Esophagus muscularis mucosa (tissue), 4 donors: ENCODE measurements around the gene ACSBG1. TPM values are rescaled to one million over a fixed set of nuclear protein-coding genes. Genes with fewer than 3 reads are reported as not detected.

Experiments used
- DNase-seq: peaks from one replicate; pipeline ENCODE4 v3.0.0-alpha.2; 2017; ENCODE audit errors: extremely low spot score
- H3K27ac ChIP-seq, 4 donors: fragments of 200-600 bp; sonication (generic); replicated peaks in 1 of 4; 1 replicate in 3 of 4; 2 replicates in 1 of 4; pipeline ENCODE4 v1.5.1; 2016 to 2019; ENCODE audit warnings: mild to moderate bottlenecking in 1 of 4
- H3K27me3 ChIP-seq, 4 donors: fragments of 200-600 bp; sonication (generic); one replicate each; pipeline versions ENCODE4 v1.5.1 to v1.6.0; 2016 to 2019
- H3K36me3 ChIP-seq, 4 donors: fragments of 200-600 bp; sonication (generic); one replicate each; pipeline ENCODE4 v1.5.1; 2016 to 2019
- H3K4me1 ChIP-seq, 4 donors: fragments of 200-600 bp; sonication (generic); one replicate each; pipeline ENCODE4 v1.5.1; 2016 to 2019
- H3K4me3 ChIP-seq, 4 donors: fragments of 200-600 bp; sonication (generic); 1 replicate in 2 of 4; 2 replicates in 2 of 4; pipeline ENCODE4 v1.5.1; 2016 to 2019; ENCODE audit warnings: mild to moderate bottlenecking in 4 of 4, moderate library complexity in 1 of 4
- H3K9me3 ChIP-seq, 4 donors: fragments of 200-600 bp; sonication (generic); 1 replicate in 3 of 4; 2 replicates in 1 of 4; pipeline ENCODE4 v1.5.1; 2016 to 2019
- EP300 ChIP-seq: sonication (generic); formaldehyde crosslinking; IDR thresholded peaks from one replicate; pipeline ENCODE4 v1.6.1; 2017; ENCODE audit warnings: antibody characterized with exemption
- POLR2A ChIP-seq: fragments of 450-650 bp; IDR thresholded peaks from one replicate; pipeline ENCODE4 v1.6.1; 2017; ENCODE audit warnings: antibody characterized with exemption, moderate library complexity, mild to moderate bottlenecking, low read depth
- POLR2AphosphoS5 ChIP-seq, 2 donors: sonication (generic); formaldehyde crosslinking; IDR thresholded peaks; one replicate each; pipeline ENCODE4 v1.6.1; 2017; ENCODE audit warnings: antibody characterized with exemption in 2 of 2
- WGBS: methylation state at CpG from one replicate; pipeline ENCODE4 v1.1.5; 2018; 5-methylcytosine and 5-hydroxymethylcytosine counted together
- intact Hi-C: fragments of 100-400 bp; cut with DNase I; formaldehyde crosslinking; loops from one replicate; pipeline ENCODE4 v1.15.1; 2023
- total RNA-seq, 4 donors: library from RNA; depleted of rRNA; stranded (reverse); fragments of >200 nt; gene quantifications; one replicate each; pipeline versions ENCODE4 v1.1.0 to v1.2.1, GENCODE V29; 2016
- TF ChIP-seq, protein P1 (sequence below), 3 experiments: fragments of 200-600 bp in 2 of 3; fragments of 450-650 bp in 1 of 3; sonication (generic) in 2 of 3; IDR thresholded peaks; one replicate each; pipeline ENCODE4 v1.5.1; 2017 to 2019; ENCODE audit warnings: antibody characterized with exemption in 3 of 3, mild to moderate bottlenecking in 2 of 3, moderate library complexity in 1 of 3

The ACSBG1 gene
- total RNA-seq, 4 donors from 2014 or later = 0.33 to 2.5 (median 1.8) TPM

GRCh38 chr15:78159395-78159794 is 75.0 kb downstream of the ACSBG1 start:
- WGBS = 92% methylated on average over 3 of the region's 3 CpGs
- TF ChIP-seq POLR2A (no peak), POLR2AphosphoS5 (IDR thresholded peaks at IDR 0.05) (no peak), EP300 (no peak)
- TF ChIP-seq, protein P1, sequence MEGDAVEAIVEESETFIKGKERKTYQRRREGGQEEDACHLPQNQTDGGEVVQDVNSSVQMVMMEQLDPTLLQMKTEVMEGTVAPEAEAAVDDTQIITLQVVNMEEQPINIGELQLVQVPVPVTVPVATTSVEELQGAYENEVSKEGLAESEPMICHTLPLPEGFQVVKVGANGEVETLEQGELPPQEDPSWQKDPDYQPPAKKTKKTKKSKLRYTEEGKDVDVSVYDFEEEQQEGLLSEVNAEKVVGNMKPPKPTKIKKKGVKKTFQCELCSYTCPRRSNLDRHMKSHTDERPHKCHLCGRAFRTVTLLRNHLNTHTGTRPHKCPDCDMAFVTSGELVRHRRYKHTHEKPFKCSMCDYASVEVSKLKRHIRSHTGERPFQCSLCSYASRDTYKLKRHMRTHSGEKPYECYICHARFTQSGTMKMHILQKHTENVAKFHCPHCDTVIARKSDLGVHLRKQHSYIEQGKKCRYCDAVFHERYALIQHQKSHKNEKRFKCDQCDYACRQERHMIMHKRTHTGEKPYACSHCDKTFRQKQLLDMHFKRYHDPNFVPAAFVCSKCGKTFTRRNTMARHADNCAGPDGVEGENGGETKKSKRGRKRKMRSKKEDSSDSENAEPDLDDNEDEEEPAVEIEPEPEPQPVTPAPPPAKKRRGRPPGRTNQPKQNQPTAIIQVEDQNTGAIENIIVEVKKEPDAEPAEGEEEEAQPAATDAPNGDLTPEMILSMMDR (IDR thresholded peaks at IDR 0.05) = no peak
- intact Hi-C loops = no loop called here

GRCh38 chr15:78157203-78157602 is 77.2 kb downstream of the ACSBG1 start:
- Histone ChIP-seq H3K27ac (no peak overlapping the region), H3K36me3 (peaks cover 36 to 72% (median 47%) of the 10 kb centered on the region in 4 donors), H3K4me1 (peaks cover 12 to 16% (median 13%) of the 10 kb centered on the region in 4 donors), H3K27me3 (no peaks in the 10 kb centered on the region), H3K9me3 (no peaks in the 10 kb centered on the region), H3K4me3 (no peak overlapping the region)
- TF ChIP-seq POLR2A = no peak
- TF ChIP-seq, protein P1 (IDR thresholded peaks at IDR 0.05) = no peak
- no peak for TF ChIP-seq POLR2AphosphoS5 (IDR thresholded peaks at IDR 0.05)
- TF ChIP-seq EP300 = no peak
- 41% methylated on average over 2 of the region's 2 CpGs for WGBS
- intact Hi-C loops = no loop called here
- no peak for DNase-seq

More at GRCh38 chr15:78159395-78159794, 75.0 kb downstream of the ACSBG1 start:
- no peak for DNase-seq
- Histone ChIP-seq H3K4me1 (peaks cover 9 to 16% (median 13%) of the 10 kb centered on the region in 4 donors), H3K27ac (no peak overlapping the region), H3K27me3 (no peaks in the 10 kb centered on the region), H3K36me3 (peaks cover 52 to 89% (median 66%) of the 10 kb centered on the region in 4 donors), H3K4me3 (no peak overlapping the region), H3K9me3 (no peaks in the 10 kb centered on the region)

DNA sequence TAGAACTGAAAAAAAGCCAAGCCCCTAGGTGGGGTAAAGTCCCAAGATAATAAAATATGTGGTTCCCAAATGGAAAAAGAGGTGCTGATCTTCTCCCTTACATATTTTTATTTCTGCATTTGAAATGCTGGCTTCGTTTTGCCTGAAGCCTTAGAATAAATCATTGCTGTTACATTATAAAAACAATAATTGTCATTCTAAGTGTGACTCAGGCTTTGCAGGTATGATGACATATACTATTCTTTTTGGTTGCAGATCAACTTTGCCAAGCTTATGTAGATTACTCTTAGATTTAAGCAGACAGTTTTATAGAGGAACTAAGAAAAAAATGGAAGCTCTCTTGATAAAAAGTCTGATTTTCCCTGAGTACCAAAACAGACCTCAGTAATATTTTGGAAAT is 77.7 kb downstream of the ACSBG1 start:
- intact Hi-C loops = no loop called here
- H3K36me3 ChIP-seq = peaks cover 30 to 66% (median 41%) of the 10 kb centered on the region in 4 donors
- no peaks in the 10 kb centered on the region for H3K9me3 ChIP-seq
- 60% methylated on average over 1 of the region's 1 CpG for WGBS
- H3K4me3 ChIP-seq = no peak overlapping the region
- H3K4me1 ChIP-seq = peaks cover 12 to 16% (median 13%) of the 10 kb centered on the region in 4 donors
- H3K27me3 ChIP-seq = no peaks in the 10 kb centered on the region
- no peak overlapping the region for H3K27ac ChIP-seq
- TF ChIP-seq, protein P1 (IDR thresholded peaks at IDR 0.05) = no peak
- TF ChIP-seq POLR2A = no peak
- no peak for TF ChIP-seq EP300
- no peak for TF ChIP-seq POLR2AphosphoS5 (IDR thresholded peaks at IDR 0.05)
- DNase-seq = no peak

DNA sequence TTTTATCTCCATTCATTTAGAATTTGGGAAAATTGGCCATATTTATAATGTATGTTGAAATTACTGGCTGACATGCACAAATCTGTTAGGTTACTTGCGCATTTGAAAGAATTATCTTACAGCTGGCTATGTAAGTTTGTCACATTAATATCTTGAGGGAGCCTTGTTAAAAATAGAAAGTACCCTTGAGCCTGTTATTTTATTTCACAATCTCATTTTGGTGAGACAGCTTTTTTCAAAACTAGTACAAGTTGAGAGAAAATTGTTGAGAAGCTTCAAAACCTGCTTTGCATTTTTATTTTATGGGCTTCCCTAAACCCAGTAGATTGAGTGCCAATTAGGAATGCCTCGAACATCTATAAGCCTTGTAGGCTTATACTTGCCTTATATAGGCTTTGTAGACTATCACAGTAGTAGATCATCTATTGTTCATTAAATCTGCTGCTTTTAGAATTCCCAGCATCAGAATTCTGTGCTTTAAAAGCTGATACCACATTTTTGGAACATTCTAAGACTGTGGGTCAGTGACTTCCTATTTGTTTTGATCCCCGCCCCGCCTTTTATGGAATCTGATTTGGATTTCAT is 78.9 kb downstream of the ACSBG1 start:
- no peaks in the 10 kb centered on the region for H3K9me3 ChIP-seq
- no peak for DNase-seq
- H3K27me3 ChIP-seq = no peaks in the 10 kb centered on the region
- H3K4me1 ChIP-seq = peaks cover 20 to 27% (median 24%) of the 10 kb centered on the region in 4 donors
- H3K27ac ChIP-seq = peak overlapping the region in 1 of 4 donors; percentile 12
- intact Hi-C loops = no loop called here
- TF ChIP-seq, protein P1 (IDR thresholded peaks at IDR 0.05) = no peak
- TF ChIP-seq POLR2A (no peak), EP300 (no peak), POLR2AphosphoS5 (IDR thresholded peaks at IDR 0.05) (no peak)
- peaks cover 18 to 54% (median 29%) of the 10 kb centered on the region in 4 donors for H3K36me3 ChIP-seq
- no peak overlapping the region for H3K4me3 ChIP-seq
- 87% methylated on average over 4 of the region's 4 CpGs for WGBS
